Jurkat, Clone E6-1 (cell line): Measurements from ENCODE around the gene TBCEL. TPM values are rescaled to one million over a fixed set of nuclear protein-coding genes. Genes with fewer than 3 reads are reported as not detected.

Experiments used
- DNase-seq: peaks from one replicate; pipeline ENCODE4 v3.0.0-alpha.2; 2011; ENCODE audit warnings: low read depth, low spot score
- H3K4me3 ChIP-seq: 2 replicates; pipeline ENCODE4 v1.5.1; 2011; ENCODE audit warnings: mild to moderate bottlenecking, low read length, control low read depth, moderate library complexity
- polyA plus RNA-seq: library from polyadenylated mRNA; unstranded; fragments of >200 nt; gene quantifications from one replicate; pipeline ENCODE4 v1.2.1, GENCODE V29; 2012; ENCODE audit warnings: missing spikeins; ENCODE audit not compliant: insufficient read length, insufficient read depth

TBCEL gene, protein sequence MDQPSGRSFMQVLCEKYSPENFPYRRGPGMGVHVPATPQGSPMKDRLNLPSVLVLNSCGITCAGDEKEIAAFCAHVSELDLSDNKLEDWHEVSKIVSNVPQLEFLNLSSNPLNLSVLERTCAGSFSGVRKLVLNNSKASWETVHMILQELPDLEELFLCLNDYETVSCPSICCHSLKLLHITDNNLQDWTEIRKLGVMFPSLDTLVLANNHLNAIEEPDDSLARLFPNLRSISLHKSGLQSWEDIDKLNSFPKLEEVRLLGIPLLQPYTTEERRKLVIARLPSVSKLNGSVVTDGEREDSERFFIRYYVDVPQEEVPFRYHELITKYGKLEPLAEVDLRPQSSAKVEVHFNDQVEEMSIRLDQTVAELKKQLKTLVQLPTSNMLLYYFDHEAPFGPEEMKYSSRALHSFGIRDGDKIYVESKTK
- 3.2 TPM for polyA plus RNA-seq

DNA sequence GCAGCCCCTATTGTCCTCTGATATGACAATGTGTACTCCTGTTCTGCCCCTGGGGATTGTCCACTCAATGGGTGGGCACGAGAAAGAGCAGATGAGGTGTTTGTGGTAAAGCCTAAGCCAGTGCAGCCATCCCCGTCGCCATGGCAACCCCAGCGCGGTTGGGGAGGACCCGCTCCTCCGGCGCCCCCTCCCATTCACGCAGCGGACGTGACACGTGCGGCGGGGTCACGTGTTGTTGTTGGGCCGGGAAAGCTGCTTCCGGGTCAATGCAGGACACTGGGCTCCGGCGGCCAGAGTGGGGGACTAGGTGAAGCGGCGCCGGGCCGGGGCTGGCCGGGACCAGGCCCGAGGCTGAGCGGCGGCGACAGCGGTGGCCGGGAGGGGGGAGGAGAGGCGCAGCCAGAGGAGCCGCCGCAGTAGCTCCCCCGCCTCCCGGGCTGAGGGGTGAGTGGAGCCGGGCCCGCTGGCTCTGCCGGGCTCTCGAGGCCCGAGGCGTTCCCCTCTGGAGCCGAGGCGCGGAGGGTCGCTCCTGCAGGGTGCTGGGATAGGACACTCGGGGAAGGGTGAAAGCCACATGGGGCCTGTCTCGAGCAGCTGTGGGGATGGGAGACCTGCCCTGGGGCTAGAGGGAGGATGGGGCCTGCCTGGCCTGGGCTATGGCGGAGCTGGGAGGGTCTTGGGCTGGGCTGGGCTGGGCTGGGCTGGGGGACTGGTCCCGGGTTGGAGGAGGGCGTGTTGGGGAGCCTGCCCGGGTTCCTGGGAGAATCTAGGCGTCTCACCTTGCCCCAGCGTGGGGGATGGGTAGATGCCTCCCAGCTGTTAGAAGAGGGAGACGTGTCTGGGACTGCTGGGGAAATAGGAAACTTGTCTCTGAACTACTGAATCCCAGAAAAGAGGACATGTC is at the start of gene TBCEL:
TSS of gene TBCEL (plus strand) at position 255 of the 904 bp plus-strand sequence. CDS start 21,589 bp downstream, outside the sequence.
- peak; percentile 77 for DNase-seq
- H3K4me3 ChIP-seq, result peak within 1 kb of the TSS; percentile 78

DNA sequence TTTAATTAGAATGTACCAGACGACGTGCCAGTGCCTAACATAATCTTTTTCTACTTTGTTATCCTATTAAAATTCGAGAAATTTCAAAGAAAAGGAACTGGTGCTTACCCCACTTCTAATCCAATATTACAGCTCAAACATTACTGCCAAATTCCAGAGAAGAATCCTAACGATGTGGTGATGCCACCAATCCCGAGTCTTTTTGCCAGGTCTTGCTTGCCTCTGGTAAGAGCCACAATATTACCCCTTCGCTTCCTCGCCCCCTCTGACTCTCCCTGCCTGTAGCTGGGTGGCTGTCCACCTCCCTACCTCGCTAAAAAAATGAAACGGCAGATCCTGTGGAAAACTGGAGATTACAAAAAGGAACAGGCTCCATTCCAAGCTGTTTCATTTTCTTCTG is 49.4 kb upstream of the TBCEL start:
- no peak overlapping the region for H3K4me3 ChIP-seq
- no peak for DNase-seq

GRCh38 chr11:120974965-120975364 is 48.9 kb upstream of the TBCEL start:
- no peak overlapping the region for H3K4me3 ChIP-seq
- no peak for DNase-seq

DNA sequence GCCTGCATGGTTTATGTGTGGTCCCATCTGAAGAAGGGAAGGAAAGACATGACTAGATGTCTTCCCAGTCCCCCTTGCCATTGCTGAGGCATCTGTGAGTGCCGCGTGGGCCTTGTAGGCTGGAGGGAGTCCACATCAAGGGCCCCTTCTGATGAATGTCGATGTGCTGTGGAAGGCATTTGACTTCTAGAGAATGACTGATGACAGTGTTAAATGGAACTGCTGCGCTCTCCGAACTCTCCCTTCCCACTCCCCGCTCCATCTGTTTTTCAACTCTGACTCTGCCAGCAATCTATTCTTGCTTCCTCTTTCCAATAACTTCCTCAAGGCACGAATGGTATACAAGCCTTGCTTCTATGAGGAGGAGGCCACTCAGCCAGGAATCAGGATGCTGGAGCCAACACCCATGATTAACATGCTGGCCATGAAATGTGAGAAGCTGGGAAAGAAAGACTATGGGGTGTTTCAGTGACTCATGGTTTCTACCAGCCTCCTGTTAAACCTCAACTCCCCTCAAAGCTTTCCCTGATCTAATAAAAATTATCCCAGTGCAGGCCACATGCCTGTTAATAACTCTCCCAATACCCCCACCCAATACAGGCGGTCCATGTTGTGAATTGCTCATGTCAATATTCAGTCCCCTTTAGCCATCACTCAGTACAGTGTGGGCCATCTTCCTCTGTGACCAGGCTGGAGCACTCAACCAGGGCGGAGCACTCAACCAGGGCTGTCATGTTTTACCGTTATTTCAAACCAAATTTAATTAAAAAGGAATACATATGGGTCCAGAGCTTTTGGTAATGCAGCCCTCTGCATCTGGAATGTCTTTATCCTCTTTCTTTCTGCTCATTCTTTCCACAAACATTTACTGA is 46.4 kb upstream of the TBCEL start:
- H3K4me3 ChIP-seq, result no peak overlapping the region
- DNase-seq, result no peak

GRCh38 chr11:120978701-120979100 is 45.2 kb upstream of the TBCEL start:
- H3K4me3 ChIP-seq, result no peak overlapping the region
- no peak for DNase-seq

GRCh38 chr11:120985718-120986569 is 38.0 kb upstream of the TBCEL start:
- peak; percentile 42 for DNase-seq
- H3K4me3 ChIP-seq, result peak overlapping the region; percentile 20

GRCh38 chr11:120988603-120989002 is 35.3 kb upstream of the TBCEL start:
- no peak overlapping the region for H3K4me3 ChIP-seq
- no peak for DNase-seq

DNA sequence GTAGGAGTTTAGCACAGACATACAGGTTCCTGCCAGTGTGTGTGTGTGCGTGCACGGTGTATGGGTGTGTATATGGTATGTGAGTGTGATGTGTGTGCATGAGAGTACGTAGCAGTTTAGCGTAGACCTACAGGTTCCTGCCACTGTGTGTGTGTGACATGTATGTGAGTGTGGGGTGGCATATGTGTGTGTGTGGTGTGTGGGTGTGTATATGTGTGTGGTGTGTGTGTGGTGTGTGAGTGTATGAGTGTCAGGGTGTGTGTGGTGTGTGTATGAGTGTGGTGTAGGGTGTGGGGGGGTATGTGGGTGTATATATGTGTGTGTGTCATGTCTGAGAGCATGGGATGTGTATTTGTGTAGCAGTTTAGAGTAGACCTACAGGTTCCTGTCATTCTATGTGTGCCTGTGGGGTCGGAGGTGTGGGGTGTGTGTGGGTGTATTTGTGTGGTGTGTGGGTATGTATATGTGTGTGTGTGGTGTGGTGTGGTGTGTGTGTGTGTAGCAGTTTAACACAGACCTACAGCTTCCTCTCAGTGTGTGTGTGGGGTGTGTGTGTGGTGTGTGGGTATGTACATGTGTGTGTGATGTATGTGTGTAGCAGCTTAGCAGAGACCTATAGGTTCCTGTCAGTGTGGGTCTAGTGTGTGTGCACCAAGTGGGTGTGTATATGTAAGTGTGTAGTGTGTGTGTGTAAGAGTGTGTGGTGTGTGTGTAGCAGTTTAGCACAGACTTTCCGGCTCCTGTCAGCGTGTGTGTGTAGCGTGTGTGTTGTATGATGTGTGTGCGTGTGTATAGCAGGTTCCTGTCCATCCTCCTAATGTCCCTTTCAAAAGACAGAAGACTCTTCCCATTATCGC is 31.8 kb upstream of the TBCEL start:
- no peak overlapping the region for H3K4me3 ChIP-seq
- no peak for DNase-seq

DNA sequence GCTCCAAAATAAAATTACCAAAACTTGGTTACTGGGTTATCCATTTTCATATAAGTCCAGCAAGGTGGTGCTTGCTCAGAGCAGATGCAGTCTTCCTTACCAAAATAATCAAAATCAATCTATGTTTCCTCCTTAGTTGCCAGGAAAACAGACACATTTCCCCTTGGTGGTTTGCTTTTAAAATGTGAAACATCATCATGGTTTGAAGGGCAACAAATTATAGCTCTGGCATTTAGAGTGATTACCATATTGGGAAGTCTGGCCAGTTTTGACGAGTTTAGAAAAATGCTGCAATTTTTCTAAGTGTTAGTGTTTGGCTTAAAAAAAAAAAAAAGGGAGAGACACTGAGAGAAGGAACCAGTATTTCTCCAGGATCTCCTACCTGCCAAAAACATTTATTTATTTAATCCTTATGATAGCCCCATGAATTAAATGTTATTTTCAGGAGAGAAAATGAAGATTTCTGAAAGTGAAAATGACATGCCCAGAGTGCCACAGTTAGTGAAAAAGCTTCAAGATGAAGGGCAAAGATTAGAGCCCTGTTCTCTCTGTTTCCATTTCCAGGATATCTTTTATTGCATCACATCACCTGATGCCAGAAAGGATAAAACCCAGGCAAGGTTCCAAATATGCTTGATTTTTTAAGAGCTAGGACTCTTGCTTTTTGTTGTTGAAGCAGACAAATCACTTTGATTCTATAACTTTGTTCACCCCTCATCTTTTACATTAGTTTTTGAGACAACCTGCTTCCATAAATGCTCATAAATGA is 29.6 kb upstream of the TBCEL start:
- DNase-seq, result no peak
- no peak overlapping the region for H3K4me3 ChIP-seq

DNA sequence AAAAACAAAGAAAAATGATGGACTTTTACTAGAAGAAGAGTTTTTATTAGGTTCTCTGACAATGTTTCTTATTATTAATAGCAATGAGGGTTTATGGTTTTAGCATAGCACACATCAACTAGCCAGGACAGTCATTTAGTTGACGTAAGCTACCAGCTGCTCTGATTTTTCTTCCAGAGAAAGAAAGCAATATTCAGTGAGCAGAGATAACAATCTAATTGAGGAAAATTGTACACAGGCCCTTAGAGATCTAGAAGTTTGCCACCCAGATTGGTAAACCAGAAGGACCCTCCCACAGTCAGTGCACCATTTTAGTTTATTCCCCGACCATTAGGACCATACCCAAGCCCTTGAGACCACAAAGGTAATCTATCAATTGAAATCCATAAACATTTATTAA is 28.7 kb upstream of the TBCEL start:
- no peak overlapping the region for H3K4me3 ChIP-seq
- no peak for DNase-seq

- DNase-seq, result no peak
- no peak overlapping the region for H3K4me3 ChIP-seq
These were observed 26.9 kb upstream of the TBCEL start for GRCh38 chr11:120996973-120997372.

- no peak for DNase-seq
- H3K4me3 ChIP-seq, result no peak overlapping the region
These were observed 25.3 kb upstream of the TBCEL start for GRCh38 chr11:120998581-120998980.

GRCh38 chr11:121004206-121004840 is 19.6 kb upstream of the TBCEL start:
- DNase-seq, result no peak
- H3K4me3 ChIP-seq, result no peak overlapping the region

GRCh38 chr11:121006922-121007321 is 17.0 kb upstream of the TBCEL start:
- H3K4me3 ChIP-seq, result no peak overlapping the region
- DNase-seq, result no peak

- no peak for DNase-seq
- H3K4me3 ChIP-seq, result no peak overlapping the region
These were observed 15.4 kb upstream of the TBCEL start for GRCh38 chr11:121008551-121008950.

- no peak overlapping the region for H3K4me3 ChIP-seq
- no peak for DNase-seq
These were observed 11.8 kb upstream of the TBCEL start for GRCh38 chr11:121012091-121012490.
